IMR-90 (cell line): ENCODE measurements around the gene NPIPB4. TPM values are rescaled to one million over a fixed set of nuclear protein-coding genes. Genes with fewer than 3 reads are reported as not detected.
"Not testable (repeated sequence)": the region's sequence is repeated elsewhere in the genome, so short reads cannot be mapped to it uniquely, and the experiment has no call there.

Experiments
- ATAC-seq: fragments of 200-7000 bp; cut with Tn5 transposase; 2 replicates; pipeline ENCODE4 v1.9.1; 2020; ENCODE audit warnings: low read depth, mild to moderate bottlenecking, moderate library complexity
- BruUV-seq: library from RNA; stranded (reverse); fragments of 400-500 nt; replicated peaks from 2 replicates; lab custom pipeline; 2021; lab: Mats Ljungman, UMichigan
- CTCF ChIA-PET: fragments of 300-600 bp; formaldehyde crosslinking; extraction: SDS; loops from one replicate; lab custom pipeline; 2021; ENCODE audit warnings: antibody characterized with exemption; lab: Yijun Ruan, JAX
- POLR2A ChIA-PET: fragments of 300-600 bp; sonication (Branson Sonifier 250); formaldehyde crosslinking; loops from one replicate; lab custom pipeline; 2022; ENCODE audit warnings: antibody characterized with exemption; ENCODE audit not compliant: unreplicated experiment; lab: Charles Lee
- DNase-seq: peaks from one replicate; pipeline ENCODE4 v3.0.0; 2013
- H2AFZ ChIP-seq: replicated peaks from 2 replicates; pipeline ENCODE3; 2013; ENCODE audit warnings: low read length, mild to moderate bottlenecking; ENCODE audit not compliant: poor library complexity
- H2AK5ac ChIP-seq: 2 replicates; pipeline ENCODE4 v1.6.1; 2013; ENCODE audit warnings: low read depth, low read length, inconsistent platforms
- H2AK9ac ChIP-seq: replicated peaks from 2 replicates; pipeline ENCODE3; 2013; ENCODE audit warnings: mild to moderate bottlenecking, low read depth, low read length, moderate library complexity; ENCODE audit not compliant: poor library complexity
- H2BK120ac ChIP-seq: 2 replicates; pipeline ENCODE4 v1.6.1; 2013; ENCODE audit warnings: low read depth, low read length, inconsistent platforms
- H2BK15ac ChIP-seq: 3 replicates; pipeline ENCODE4 v1.6.1; 2013; ENCODE audit warnings: low read depth, low read length, inconsistent platforms
- H2BK20ac ChIP-seq: 2 replicates; pipeline ENCODE4 v1.6.1; 2013; ENCODE audit warnings: low read depth, mild to moderate bottlenecking, inconsistent platforms, low read length, moderate library complexity
- H2BK5ac ChIP-seq: 2 replicates; pipeline ENCODE4 v1.6.1; 2013; ENCODE audit warnings: mild to moderate bottlenecking, low read depth, low read length, inconsistent platforms; ENCODE audit not compliant: poor library complexity, severe bottlenecking
- H3K14ac ChIP-seq: replicated peaks from 2 replicates; pipeline ENCODE4 v1.6.1; 2013; ENCODE audit warnings: low read depth, low read length, inconsistent platforms
- H3K18ac ChIP-seq: 2 replicates; pipeline ENCODE4 v1.6.1; 2013; ENCODE audit warnings: low read depth, low read length, control low read depth
- H3K23ac ChIP-seq: 2 replicates; pipeline ENCODE4 v1.6.1; 2013; ENCODE audit warnings: low read depth, low read length, inconsistent platforms
- H3K27ac ChIP-seq: 2 replicates; pipeline ENCODE4 v1.5.1; 2013; ENCODE audit warnings: mild to moderate bottlenecking, control low read depth, low read length; ENCODE audit not compliant: insufficient read depth
- H3K27me3 ChIP-seq: 2 replicates; pipeline ENCODE4 v1.6.1; 2013; ENCODE audit warnings: low read length; ENCODE audit not compliant: control insufficient read depth, insufficient read depth
- H3K36me3 ChIP-seq: 2 replicates; pipeline ENCODE4 v1.6.1; 2013; ENCODE audit warnings: low read length, mixed read lengths; ENCODE audit not compliant: control insufficient read depth, insufficient read depth
- H3K4ac ChIP-seq: 2 replicates; pipeline ENCODE4 v1.6.1; 2013; ENCODE audit warnings: low read depth, low read length, inconsistent platforms
- H3K4me1 ChIP-seq: 2 replicates; pipeline ENCODE4 v1.6.1; 2013; ENCODE audit warnings: low read length, mixed read lengths; ENCODE audit not compliant: control insufficient read depth, insufficient read depth
- H3K4me2 ChIP-seq: 2 replicates; pipeline ENCODE4 v1.6.1; 2013; ENCODE audit warnings: low read depth, mild to moderate bottlenecking, control low read depth, low read length, moderate library complexity
- H3K4me3 ChIP-seq: 2 replicates; pipeline ENCODE4 v1.5.1; 2013; ENCODE audit warnings: low read depth, mild to moderate bottlenecking, control low read depth, low read length, moderate library complexity; ENCODE audit not compliant: insufficient read depth
- H3K56ac ChIP-seq: 2 replicates; pipeline ENCODE4 v1.6.1; 2013; ENCODE audit warnings: low read length, inconsistent platforms; ENCODE audit not compliant: insufficient read depth; ENCODE audit errors: extremely low read depth
- H3K79me1 ChIP-seq, 2 experiments: 2 replicates each; pipeline ENCODE4 v1.6.1; 2013; ENCODE audit warnings: low read length in 2 of 2, inconsistent platforms in 1 of 2, low read depth in 1 of 2
- H3K9ac ChIP-seq: 2 replicates; pipeline ENCODE4 v1.6.1; 2013; ENCODE audit warnings: low read depth, low read length, control low read depth
- H3K9me1 ChIP-seq: 2 replicates; pipeline ENCODE4 v1.6.1; 2013; ENCODE audit warnings: low read length, inconsistent platforms; ENCODE audit not compliant: insufficient read depth
- H3K9me3 ChIP-seq: 2 replicates; pipeline ENCODE4 v1.6.1; 2013; ENCODE audit warnings: low read length; ENCODE audit not compliant: control insufficient read depth, insufficient read depth
- H4K20me1 ChIP-seq: 2 replicates; pipeline ENCODE4 v1.6.1; 2013; ENCODE audit warnings: low read length, inconsistent platforms; ENCODE audit not compliant: insufficient read depth
- H4K5ac ChIP-seq: 2 replicates; pipeline ENCODE4 v1.6.1; 2013; ENCODE audit warnings: mild to moderate bottlenecking, low read depth, low read length, control low read depth
- H4K8ac ChIP-seq, 2 experiments: 2 replicates each; pipeline ENCODE4 v1.6.1; 2013; ENCODE audit warnings: low read depth in 2 of 2, low read length in 2 of 2, control low read depth in 1 of 2, inconsistent platforms in 1 of 2
- H4K91ac ChIP-seq: 2 replicates; pipeline ENCODE4 v1.6.1; 2013; ENCODE audit warnings: low read depth, low read length, inconsistent platforms; ENCODE audit not compliant: insufficient read depth
- WGBS, 2 experiments: methylation state at CpG; one replicate each; pipeline versions ENCODE4 v1.1.5 to v1.1.7; 2013; ENCODE audit warnings: missing lambda C conversion rate in 2 of 2; ENCODE audit not compliant: insufficient read length in 1 of 2; ENCODE audit errors: extremely low coverage in 2 of 2; 5-methylcytosine and 5-hydroxymethylcytosine counted together
- dilution Hi-C: fragments of 300-500 bp; cut with HindIII; formaldehyde crosslinking; loops from one replicate; pipeline ENCODE4 v1.14.3; 2018; ENCODE audit warnings: low sequenced_read_pairs; ENCODE audit not compliant: unreplicated experiment
- in situ Hi-C: fragments of 300-500 bp; cut with MboI; formaldehyde crosslinking; loops from 3 replicates; pipeline ENCODE4 v1.14.3; 2019; ENCODE audit warnings: low sequenced_read_pairs, inconsistent platforms, mixed read lengths
- intact Hi-C: fragments of 100-400 bp; cut with micrococcal nuclease; formaldehyde crosslinking; loops from 2 replicates; pipeline ENCODE4 v1.10.0; 2022
- polyA plus RNA-seq, 3 experiments: library from polyadenylated mRNA; depleted of rRNA; stranded (reverse); fragments of >200 nt; gene quantifications; 2 replicates each; pipeline ENCODE4 v1.2.3, GENCODE V29; 2012; ENCODE audit warnings: low replicate concordance in 1 of 3
- total RNA-seq: library from RNA; depleted of rRNA; stranded (reverse); fragments of >200 nt; gene quantifications from 2 replicates; pipeline ENCODE4 v1.2.3, GENCODE V29; 2012

The NPIPB4 gene
- total and polyA plus RNA-seq, 2 of the 4 experiments (the other 2 are of a cell fraction), result 13.3 to 28.3 TPM

DNA sequence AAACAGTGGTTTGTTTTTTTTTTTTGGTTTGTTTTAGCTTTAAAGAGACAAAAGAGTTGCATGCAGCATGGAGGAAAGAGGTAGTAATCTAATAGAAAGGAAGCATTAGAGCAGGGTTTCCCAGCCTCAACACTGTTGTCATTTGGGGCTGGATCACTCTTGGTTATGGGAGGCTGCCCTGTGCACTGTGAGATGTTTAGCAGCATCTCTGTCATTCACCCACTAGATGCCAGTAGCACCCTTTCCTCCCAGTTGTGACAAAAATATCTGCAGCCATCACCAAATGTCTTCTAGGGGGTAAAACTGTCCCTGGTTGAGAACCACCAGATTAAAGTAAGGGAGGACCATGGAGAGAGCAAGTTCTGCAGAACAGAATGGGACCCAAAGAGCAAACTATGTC, 40.5 kb downstream of the NPIPB4 start:
- H3K4me2 ChIP-seq, H3K9me3 ChIP-seq, H2AK9ac ChIP-seq, H3K27ac ChIP-seq, H2BK15ac ChIP-seq, H3K4me3 ChIP-seq, dilution Hi-C loops, H3K4ac ChIP-seq, H2BK120ac ChIP-seq, intact Hi-C loops, H3K14ac ChIP-seq, DNase-seq, H3K9ac ChIP-seq, H3K18ac ChIP-seq, H4K20me1 ChIP-seq, H4K91ac ChIP-seq, H2BK20ac ChIP-seq, H3K4me1 ChIP-seq, BruUV-seq, POLR2A ChIA-PET, H2AFZ ChIP-seq, H3K36me3 ChIP-seq, H3K23ac ChIP-seq, H2AK5ac ChIP-seq, H4K5ac ChIP-seq, H3K27me3 ChIP-seq, ATAC-seq, in situ Hi-C loops, H2BK5ac ChIP-seq, H4K8ac ChIP-seq, H3K56ac ChIP-seq, H3K9me1 ChIP-seq: not testable (repeated sequence)
- CTCF ChIA-PET, result interaction anchor here (0.5 kb wide), 1 partner anchor 973 kb away, joined by 4 read pairs; no protein-coding TSS in a partner anchor
- peaks cover 0 to 12% of the 10 kb centered on the region in 2 experiments; a peak in 2 of 4 replicates for H3K79me1 ChIP-seq

DNA sequence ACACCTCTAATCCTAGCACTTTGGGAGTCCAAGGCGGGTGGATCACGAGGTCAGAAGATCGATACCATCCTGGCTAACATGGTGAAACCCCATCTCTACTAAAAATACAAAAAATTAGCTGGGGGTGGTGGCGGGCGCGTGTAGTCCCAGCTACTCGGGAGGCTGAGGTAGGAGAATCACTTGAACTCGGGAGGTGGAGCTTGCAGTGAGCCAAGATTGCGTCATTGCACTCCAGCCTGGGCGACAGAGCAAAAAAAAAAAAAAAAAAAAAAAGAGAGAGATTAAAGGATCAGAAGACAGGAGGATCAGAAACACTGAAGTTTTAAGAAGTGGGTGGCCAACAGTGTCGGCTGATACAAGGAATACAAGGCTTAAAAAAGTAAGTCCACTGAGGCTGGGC, 41.9 kb downstream of the NPIPB4 start:
- H2BK5ac ChIP-seq, H3K9me1 ChIP-seq, H2BK20ac ChIP-seq, H2BK120ac ChIP-seq, H2AK9ac ChIP-seq, H2AK5ac ChIP-seq, H4K20me1 ChIP-seq, POLR2A ChIA-PET, H4K8ac ChIP-seq, H3K27ac ChIP-seq, H3K56ac ChIP-seq, BruUV-seq, H3K4me3 ChIP-seq, H2AFZ ChIP-seq, H3K9me3 ChIP-seq, H3K27me3 ChIP-seq, in situ Hi-C loops, H3K4me1 ChIP-seq, DNase-seq, H2BK15ac ChIP-seq, H3K14ac ChIP-seq, H3K23ac ChIP-seq, H4K5ac ChIP-seq, H3K4ac ChIP-seq, intact Hi-C loops, ATAC-seq, dilution Hi-C loops, H3K4me2 ChIP-seq, H4K91ac ChIP-seq, H3K18ac ChIP-seq, H3K9ac ChIP-seq, CTCF ChIA-PET, H3K36me3 ChIP-seq: not testable (repeated sequence)
- WGBS, 2 experiments, result no CpG with 5 or more reads among the region's 11 CpGs
- peaks cover 0 to 12% of the 10 kb centered on the region in 2 experiments; a peak in 2 of 4 replicates for H3K79me1 ChIP-seq
